ENCODE measurements around the gene BTG1. TPM values are rescaled to one million over a fixed set of nuclear protein-coding genes. Genes with fewer than 3 reads are reported as not detected.

BTG1 gene
- total RNA-seq (2014; rRNA removed) = 16.0 and 29.8 TPM in 2 replicates
- Bru-seq, nascent RNA = percentile 98 among the genes with signal in this experiment
- percentile 96 among the genes with signal in this experiment for BruChase-seq, experiment 1, labeled RNA remaining after a 6-hour chase
- percentile 99 among the genes with signal in this experiment for BruChase-seq, experiment 2, labeled RNA remaining after a 2-hour chase
- long read RNA-seq, full-length matches to known transcripts = 120 of 125 reads
- long read RNA-seq, partial matches to known transcripts = 0 of 125 reads
- long read RNA-seq, other reads (novel, unspliced or antisense) = 5 of 125 reads

GRCh38 chr12:92145731-92146496 is at the start of gene BTG1:
Gene BTG1, minus strand, starts transcription at chr12:92145846. Its CDS starts 311 bp downstream, at chr12:92145535.
- Histone ChIP-seq H3K27me3 (ENCODE audit: low read length) (no peaks in the 10 kb centered on the region), H3F3A (ENCODE audit: low read length, unreplicated experiment) (no peaks in the 10 kb centered on the region), H3K79me2 (ENCODE audit: low read length) (peaks cover 47% of the 10 kb centered on the region), H3K9ac (ENCODE audit: low read length) (peak within 1 kb of the TSS; percentile 87), H3K4me1 (ENCODE audit: insufficient read depth, low read length) (peaks cover 13% of the 10 kb centered on the region), H3K4me2 (ENCODE audit: low read length) (peak within 1 kb of the TSS; percentile 87), H3K36me3 (ENCODE audit: low read depth, low read length) (peaks cover 31% of the 10 kb centered on the region), H3K9me3 (ENCODE audit: low read length) (no peaks in the 10 kb centered on the region), H3K27ac (ENCODE audit: low read length) (peak within 1 kb of the TSS; percentile 73), H4K20me1 (ENCODE audit: low read length) (peaks cover 44% of the 10 kb centered on the region), H2AFZ (ENCODE audit: low read length) (peak within 1 kb of the TSS; percentile 89), H3K9me2 (replicated peaks; ENCODE audit: low read length) (no peaks in the 10 kb centered on the region), H3K4me3 (ENCODE audit: low read length) (peak within 1 kb of the TSS; percentile 87)
- DNase-seq (peak; percentile 100), ATAC-seq (peak; percentile 77)
- POLR2A ChIA-PET (ENCODE audit: unreplicated experiment) = interaction anchor here (0.5 to 1.4 kb wide), 33 partner anchors 9 to 765 kb away, joined by 3 to 16 read pairs (median 4); no protein-coding TSS in a partner anchor
- no TSS peak for BruUV-seq (replicated peaks)
- CTCF ChIA-PET = interaction anchor here (0.5 to 2.4 kb wide), 5 partner anchors 98 to 793 kb away, joined by 3 to 13 read pairs (median 3); no protein-coding TSS in a partner anchor
- intact Hi-C loops (cut with micrococcal nuclease) = loop anchor here (1.0 to 5.0 kb wide), 5 partner anchors 65 to 424 kb away; no protein-coding TSS in a partner anchor
- TF ChIP-seq EZH2phosphoT487 (IDR thresholded peaks at IDR 0.05; ENCODE audit: borderline replicate concordance, low read length) (no peak), EZH2 (IDR thresholded peaks at IDR 0.05; ENCODE audit: low read length, unreplicated experiment) (no peak), CTCF (conservative IDR thresholded peaks at IDR 0.05; ENCODE audit: low read depth, low read length) (no peak)

GRCh38 chr12:92194561-92194960 is 48.9 kb upstream of the BTG1 start:
- Histone ChIP-seq H3K27me3 (ENCODE audit: low read length) (no peaks in the 10 kb centered on the region), H3K79me2 (ENCODE audit: low read length) (no peaks in the 10 kb centered on the region), H4K20me1 (ENCODE audit: low read length) (no peaks in the 10 kb centered on the region), H3K4me2 (ENCODE audit: low read length) (no peak overlapping the region), H3F3A (ENCODE audit: low read length, unreplicated experiment) (no peaks in the 10 kb centered on the region), H3K9me2 (replicated peaks; ENCODE audit: low read length) (no peaks in the 10 kb centered on the region), H3K9me3 (ENCODE audit: low read length) (no peaks in the 10 kb centered on the region), H3K4me3 (ENCODE audit: low read length) (no peak overlapping the region), H3K36me3 (ENCODE audit: low read depth, low read length) (no peaks in the 10 kb centered on the region), H3K9ac (ENCODE audit: low read length) (no peak overlapping the region), H3K4me1 (ENCODE audit: insufficient read depth, low read length) (no peaks in the 10 kb centered on the region), H2AFZ (ENCODE audit: low read length) (no peak overlapping the region), H3K27ac (ENCODE audit: low read length) (no peak overlapping the region)
- ATAC-seq = no peak
- no TSS peak for BruUV-seq (replicated peaks)
- ChIA-PET CTCF (no interaction called here), POLR2A (ENCODE audit: unreplicated experiment) (no interaction called here)
- TF ChIP-seq CTCF (conservative IDR thresholded peaks at IDR 0.05; ENCODE audit: low read depth, low read length) (no peak), EZH2 (IDR thresholded peaks at IDR 0.05; ENCODE audit: low read length, unreplicated experiment) (no peak), EZH2phosphoT487 (IDR thresholded peaks at IDR 0.05; ENCODE audit: borderline replicate concordance, low read length) (no peak)
- no peak for DNase-seq
- intact Hi-C loops (cut with micrococcal nuclease) = no loop called here
